Activated CD4-positive, alpha-beta T cell treated with anti-CD3 and anti-CD28 coated beads, Interleukin-2, amount 10 ng/mL, durations not matched to agents 24 days and 14 days (primary cell): ENCODE results near the gene PLXNB2. TPM values are rescaled to one million over a fixed set of nuclear protein-coding genes. Genes with fewer than 3 reads are reported as not detected.

Experiments used
- DNase-seq: peaks from one replicate; pipeline ENCODE4 v3.0.0; 2022
- H3K27ac Mint-ChIP-seq: one replicate; pipeline ENCODE4 v1.8.0; 2022; ENCODE audit warnings: mild to moderate bottlenecking, mixed read lengths
- H3K27me3 Mint-ChIP-seq: one replicate; pipeline ENCODE4 v1.8.0; 2022; ENCODE audit warnings: mixed read lengths
- H3K36me3 Mint-ChIP-seq: one replicate; pipeline ENCODE4 v1.8.0; 2022; ENCODE audit warnings: low read depth, mild to moderate bottlenecking, mixed read lengths
- H3K4me1 Mint-ChIP-seq: one replicate; pipeline ENCODE4 v1.8.0; 2021; ENCODE audit warnings: mixed read lengths
- H3K4me3 Mint-ChIP-seq: one replicate; pipeline ENCODE4 v1.8.0; 2022; ENCODE audit warnings: mild to moderate bottlenecking, moderate library complexity, mixed read lengths
- H3K9me3 Mint-ChIP-seq: one replicate; pipeline ENCODE4 v1.8.0; 2021; ENCODE audit warnings: mixed read lengths
- intact Hi-C: fragments of 100-400 bp; cut with micrococcal nuclease; formaldehyde crosslinking; loops from one replicate; pipeline ENCODE4 v1.15.1; 2023
- total RNA-seq: library from RNA; stranded (reverse); gene quantifications from 2 replicates; pipeline ENCODE4 v1.2.3, GENCODE V29; 2022

PLXNB2 gene
- total RNA-seq, 1 donor from 2014 or later, result 9.5 TPM

GRCh38 chr22:50226063-50226874 lies 81.2 kb downstream of the PLXNB2 start:
- Mint-ChIP-seq H3K27me3 (no peaks in the 10 kb centered on the region), H3K36me3 (peaks cover 31% of the 10 kb centered on the region), H3K4me1 (no peaks in the 10 kb centered on the region), H3K4me3 (no peak overlapping the region), H3K27ac (no peak overlapping the region), H3K9me3 (no peaks in the 10 kb centered on the region)
- no peak for DNase-seq
- intact Hi-C loops, result no loop called here

GRCh38 chr22:50225200-50225969 lies 82.1 kb downstream of the PLXNB2 start:
- DNase-seq, result no peak
- no peaks in the 10 kb centered on the region for H3K4me1 Mint-ChIP-seq
- no peak overlapping the region for H3K27ac Mint-ChIP-seq
- intact Hi-C loops, result no loop called here
- H3K4me3 Mint-ChIP-seq, result no peak overlapping the region
- no peaks in the 10 kb centered on the region for H3K27me3 Mint-ChIP-seq
- H3K9me3 Mint-ChIP-seq, result no peaks in the 10 kb centered on the region
- peaks cover 34% of the 10 kb centered on the region for H3K36me3 Mint-ChIP-seq

Other genes starting within 250 kb of the PLXNB2 start
- gene TTLL8, start 249.3 kb downstream of the PLXNB2 start, total RNA-seq, result not detected in 2 replicates
- gene MLC1, start 222.2 kb downstream of the PLXNB2 start, total RNA-seq, result not detected in 2 replicates
- gene MOV10L1, start 217.6 kb downstream of the PLXNB2 start, total RNA-seq, result not detected in 2 replicates
- gene PANX2, start 136.9 kb downstream of the PLXNB2 start, total RNA-seq, result 1.4 and 1.6 TPM in 2 replicates
- gene TRABD, start 121.7 kb downstream of the PLXNB2 start, total RNA-seq, result 94.4 and 97.4 TPM in 2 replicates
- 24.0 and 25.2 TPM in 2 replicates for gene SELENOO, start 106.6 kb downstream of the PLXNB2 start, total RNA-seq
- 51.1 and 51.7 TPM in 2 replicates for gene TUBGCP6, start 62.6 kb downstream of the PLXNB2 start, total RNA-seq
- gene HDAC10, start 56.4 kb downstream of the PLXNB2 start, total RNA-seq, result 62.2 and 64.6 TPM in 2 replicates
- gene MAPK12, start 46.0 kb downstream of the PLXNB2 start, total RNA-seq, result 20.1 and 21.5 TPM in 2 replicates
- 27.8 and 29.0 TPM in 2 replicates for gene MAPK11, start 37.3 kb downstream of the PLXNB2 start, total RNA-seq
- 1.4 and 2.2 TPM in 2 replicates for gene DENND6B, start 19.4 kb upstream of the PLXNB2 start, total RNA-seq
- gene PPP6R2, start 35.7 kb upstream of the PLXNB2 start, total RNA-seq, result 44.0 and 44.1 TPM in 2 replicates
- 108 and 115 TPM in 2 replicates for gene SBF1, start 167.4 kb upstream of the PLXNB2 start, total RNA-seq
- gene ADM2, start 173.9 kb upstream of the PLXNB2 start, total RNA-seq, result 3.0 and 3.2 TPM in 2 replicates
- gene MIOX, start 179.2 kb upstream of the PLXNB2 start, total RNA-seq, result 0.21 and 0.40 TPM in 2 replicates
- 78.4 and 79.2 TPM in 2 replicates for gene LMF2, start 200.1 kb upstream of the PLXNB2 start, total RNA-seq
- gene NCAPH2, start 200.6 kb upstream of the PLXNB2 start, total RNA-seq, result 131 and 133 TPM in 2 replicates
- gene SCO2, start 218.0 kb upstream of the PLXNB2 start, total RNA-seq, result 5.3 and 11.2 TPM in 2 replicates
- gene TYMP, start 222.4 kb upstream of the PLXNB2 start, total RNA-seq, result 62.1 and 63.0 TPM in 2 replicates
- gene KLHDC7B, start 238.3 kb upstream of the PLXNB2 start, total RNA-seq, result 5.3 and 6.8 TPM in 2 replicates